GM23338 (cell line): ENCODE measurements around the gene PDGFC. TPM values are rescaled to one million over a fixed set of nuclear protein-coding genes. Genes with fewer than 3 reads are reported as not detected.

Experiments used
- ATAC-seq: fragments of 200-7000 bp; cut with Tn5 transposase; 3 replicates; pipeline ENCODE4 v1.9.1; 2020
- DNase-seq: peaks from one replicate; pipeline ENCODE4 v3.0.0-alpha.2; 2015; ENCODE audit warnings: low spot score
- H2AFZ ChIP-seq: fragments of 200-600 bp; sonication (generic); 2 replicates; pipeline ENCODE4 v1.8.0; 2016; ENCODE audit warnings: antibody characterized with exemption, mild to moderate bottlenecking, moderate library complexity
- H3F3A ChIP-seq: fragments of 200-600 bp; sonication (generic); replicated peaks from 2 replicates; pipeline ENCODE4 v1.8.0; 2017; ENCODE audit warnings: antibody characterized with exemption, mixed run types, low read depth
- H3K27ac ChIP-seq: fragments of 200-600 bp; sonication (generic); 2 replicates; pipeline ENCODE4 v1.6.1; 2016; ENCODE audit warnings: low read depth
- H3K27me3 ChIP-seq: fragments of 200-600 bp; sonication (generic); 2 replicates; pipeline ENCODE4 v1.8.0; 2016; ENCODE audit warnings: mild to moderate bottlenecking, mixed run types, moderate library complexity; ENCODE audit not compliant: insufficient read depth
- H3K36me3 ChIP-seq: fragments of 200-600 bp; sonication (generic); 2 replicates; pipeline ENCODE4 v1.8.0; 2016; ENCODE audit warnings: mild to moderate bottlenecking; ENCODE audit not compliant: insufficient read depth
- H3K4me1 ChIP-seq: fragments of 200-600 bp; sonication (generic); 2 replicates; pipeline ENCODE4 v1.8.0; 2016; ENCODE audit warnings: mild to moderate bottlenecking, moderate library complexity; ENCODE audit not compliant: insufficient read depth
- H3K4me2 ChIP-seq: fragments of 200-600 bp; sonication (generic); 2 replicates; pipeline ENCODE4 v1.7.1; 2017; ENCODE audit warnings: mixed run types
- H3K4me3 ChIP-seq: fragments of 200-600 bp; sonication (generic); 2 replicates; pipeline ENCODE4 v1.6.1; 2016; ENCODE audit warnings: mixed run types
- H3K79me2 ChIP-seq: fragments of 200-600 bp; sonication (generic); replicated peaks from 2 replicates; pipeline ENCODE4 v1.8.0; 2017; ENCODE audit warnings: mild to moderate bottlenecking; ENCODE audit not compliant: insufficient read depth
- H3K9me2 ChIP-seq: fragments of 200-600 bp; sonication (generic); 2 replicates; pipeline ENCODE4 v1.8.0; 2017; ENCODE audit not compliant: insufficient read depth
- H4K20me1 ChIP-seq: fragments of 200-600 bp; sonication (generic); replicated peaks from 2 replicates; pipeline ENCODE4 v1.8.0; 2017; ENCODE audit warnings: mild to moderate bottlenecking; ENCODE audit not compliant: insufficient read depth
- H3K27ac Mint-ChIP-seq: 2 replicates; pipeline ENCODE4 v1.8.0; 2020; ENCODE audit warnings: inconsistent platforms, mild to moderate bottlenecking, moderate library complexity, mixed read lengths
- H3K27me3 Mint-ChIP-seq: 3 replicates; pipeline ENCODE4 v1.8.0; 2022; ENCODE audit warnings: low read depth, mild to moderate bottlenecking, moderate library complexity, mixed read lengths, inconsistent platforms; ENCODE audit not compliant: insufficient read depth, poor library complexity
- H3K36me3 Mint-ChIP-seq: 3 replicates; pipeline ENCODE4 v1.8.0; 2021; ENCODE audit warnings: low read depth, mild to moderate bottlenecking, inconsistent platforms, moderate library complexity, mixed read lengths
- H3K4me1 Mint-ChIP-seq: 3 replicates; pipeline ENCODE4 v1.8.0; 2020; ENCODE audit warnings: mild to moderate bottlenecking, inconsistent platforms, mixed read lengths
- H3K4me3 Mint-ChIP-seq: 3 replicates; pipeline ENCODE4 v1.8.0; 2021; ENCODE audit warnings: moderate library complexity, mild to moderate bottlenecking, inconsistent platforms, mixed read lengths
- H3K9me3 Mint-ChIP-seq: 3 replicates; pipeline ENCODE4 v1.8.0; 2020; ENCODE audit warnings: moderate library complexity, mild to moderate bottlenecking, inconsistent platforms, mixed read lengths
- CREB1 ChIP-seq: fragments of 250-450 bp; sonication (Bioruptor Pico); IDR thresholded peaks from 2 replicates; pipeline ENCODE4 v1.5.0; 2020; ENCODE audit warnings: low read depth, mild to moderate bottlenecking, moderate library complexity
- EZH2phosphoT487 ChIP-seq: fragments of 200-600 bp; sonication (generic); IDR thresholded peaks from one replicate; pipeline ENCODE4 v1.8.1; 2018; ENCODE audit warnings: antibody characterized with exemption; ENCODE audit not compliant: unreplicated experiment
- POLR2AphosphoS5 ChIP-seq: IDR thresholded peaks from 2 replicates; pipeline ENCODE4 v1.6.1; 2016; ENCODE audit warnings: antibody characterized with exemption, low read depth
- REST ChIP-seq: IDR thresholded peaks from one replicate; pipeline ENCODE4 v1.6.1; 2018; ENCODE audit warnings: antibody characterized with exemption; ENCODE audit not compliant: unreplicated experiment
- STAT1 ChIP-seq: IDR thresholded peaks from one replicate; pipeline ENCODE4 v1.6.1; 2016; ENCODE audit warnings: antibody characterized with exemption; ENCODE audit not compliant: unreplicated experiment
- ZNF462 ChIP-seq: fragments of 250-450 bp; sonication (Bioruptor Pico); IDR thresholded peaks from 2 replicates; pipeline ENCODE4 v1.5.0; 2020; ENCODE audit warnings: mild to moderate bottlenecking, moderate library complexity
- polyA plus RNA-seq: library from polyadenylated mRNA; unstranded; fragments of >200 nt; fragmentation: Nextera tagmentation; extraction: Ambion mirVana; gene quantifications from 2 replicates; pipeline ENCODE4 v1.2.1, GENCODE V29; 2016
- total RNA-seq: library from RNA; depleted of rRNA; stranded (reverse); fragments of >200 nt; shearing (Covaris generic); gene quantifications from 2 replicates; pipeline ENCODE4 v1.2.3, GENCODE V29; 2014

The PDGFC gene
- total and polyA plus RNA-seq, 2 experiments from 2014 or later: 1.3 to 3.4 TPM

GRCh38 chr4:157013656-157014055 lies 42.1 kb upstream of the PDGFC start:
- H3K4me2 ChIP-seq: no peak overlapping the region
- H3K4me1 Mint-ChIP-seq: peaks cover 12% of the 10 kb centered on the region

GRCh38 chr4:157012781-157013180 lies 41.2 kb upstream of the PDGFC start:
- no peaks in the 10 kb centered on the region for H3K27me3 Mint-ChIP-seq
- no peak overlapping the region for H3K27ac Mint-ChIP-seq
- no peaks in the 10 kb centered on the region for H3K27me3 ChIP-seq
- H3F3A ChIP-seq: no peaks in the 10 kb centered on the region
- DNase-seq: no peak
- H3K27ac ChIP-seq: no peak overlapping the region
- H3K9me3 Mint-ChIP-seq: no peaks in the 10 kb centered on the region
- H3K4me1 ChIP-seq: peaks cover 3% of the 10 kb centered on the region; the same call in 1 of the 2 replicates
- H3K79me2 ChIP-seq: no peaks in the 10 kb centered on the region
- H3K4me1 Mint-ChIP-seq: peaks cover 12% of the 10 kb centered on the region
- no peak overlapping the region for H3K4me3 Mint-ChIP-seq
- peak overlapping the region; percentile 69; the same call in 1 of the 2 replicates for H2AFZ ChIP-seq
- no peaks in the 10 kb centered on the region for H3K36me3 ChIP-seq
- H3K4me3 ChIP-seq: no peak overlapping the region
- no peak for ATAC-seq
- H4K20me1 ChIP-seq: no peaks in the 10 kb centered on the region
- no peaks in the 10 kb centered on the region for H3K9me2 ChIP-seq
- no peak overlapping the region for H3K4me2 ChIP-seq
- TF ChIP-seq ZNF462 (CRISPR knock-in tag) (no peak), POLR2AphosphoS5 (no peak), REST (no peak), EZH2phosphoT487 (no peak), STAT1 (no peak), CREB1 (CRISPR knock-in tag) (no peak)
- H3K36me3 Mint-ChIP-seq: no peaks in the 10 kb centered on the region

More at GRCh38 chr4:157013656-157014055, 42.1 kb upstream of the PDGFC start:
- H3K27ac ChIP-seq: no peak overlapping the region
- Mint-ChIP-seq H3K9me3 (no peaks in the 10 kb centered on the region), H3K27ac (no peak overlapping the region), H3K36me3 (no peaks in the 10 kb centered on the region), H3K4me3 (no peak overlapping the region), H3K27me3 (no peaks in the 10 kb centered on the region)
- peak overlapping the region; percentile 69; the same call in 1 of the 2 replicates for H2AFZ ChIP-seq
- H3K79me2 ChIP-seq: no peaks in the 10 kb centered on the region
- no peak for TF ChIP-seq EZH2phosphoT487
- no peak overlapping the region for H3K4me3 ChIP-seq
- H3K4me1 ChIP-seq: peaks cover 3% of the 10 kb centered on the region; the same call in 1 of the 2 replicates
- no peak for ATAC-seq
- H3K27me3 ChIP-seq: no peaks in the 10 kb centered on the region
- no peaks in the 10 kb centered on the region for H3K9me2 ChIP-seq
- H3F3A ChIP-seq: no peaks in the 10 kb centered on the region
- DNase-seq: no peak
- H3K36me3 ChIP-seq: no peaks in the 10 kb centered on the region
- no peaks in the 10 kb centered on the region for H4K20me1 ChIP-seq
